Vagina (tissue), 2 donors: ENCODE measurements around the gene MRM2. TPM values are rescaled to one million over a fixed set of nuclear protein-coding genes. Genes with fewer than 3 reads are reported as not detected.

Experiments used
- DNase-seq, 2 donors: peaks; one replicate each; pipeline ENCODE4 v3.0.0-alpha.2; 2017; ENCODE audit errors: extremely low spot score in 2 of 2
- H3K27ac ChIP-seq: fragments of 200-600 bp; sonication (generic); one replicate; pipeline ENCODE4 v1.5.1; 2019
- H3K27me3 ChIP-seq: fragments of 200-600 bp; sonication (generic); one replicate; pipeline ENCODE4 v1.5.1; 2019
- H3K36me3 ChIP-seq, 2 donors: fragments of 200-600 bp; sonication (generic); one replicate each; pipeline ENCODE4 v1.5.1; 2017 to 2019
- H3K4me1 ChIP-seq: fragments of 200-600 bp; sonication (generic); one replicate; pipeline ENCODE4 v1.5.1; 2019
- H3K4me3 ChIP-seq, 2 donors: fragments of 200-600 bp; sonication (generic); 1 replicate in 1 of 2; 2 replicates in 1 of 2; pipeline ENCODE4 v1.5.1; 2016 to 2019
- H3K9me3 ChIP-seq: fragments of 200-600 bp; sonication (generic); one replicate; pipeline ENCODE4 v1.5.1; 2019
- POLR2A ChIP-seq, 2 donors: fragments of 450-650 bp; IDR thresholded peaks; one replicate each; pipeline ENCODE4 v1.6.1; 2017; ENCODE audit warnings: antibody characterized with exemption in 2 of 2, mild to moderate bottlenecking in 2 of 2, moderate library complexity in 2 of 2
- POLR2AphosphoS5 ChIP-seq, 2 donors: sonication (generic); formaldehyde crosslinking; IDR thresholded peaks; one replicate each; pipeline ENCODE4 v1.9.0; 2017; ENCODE audit warnings: antibody characterized with exemption in 2 of 2, mild to moderate bottlenecking in 2 of 2, low read depth in 1 of 2; ENCODE audit not compliant: insufficient read depth in 1 of 2
- intact Hi-C: fragments of 100-400 bp; cut with DNase I; formaldehyde crosslinking; loops from one replicate; pipeline ENCODE4 v1.15.1; 2023
- total RNA-seq: library from RNA; depleted of rRNA; stranded (reverse); fragments of >200 nt; gene quantifications from one replicate; pipeline ENCODE4 v1.2.3, GENCODE V29; 2016
- TF ChIP-seq, protein P1 (sequence below), 3 experiments: fragments of 450-650 bp in 2 of 3; fragments of 200-600 bp in 1 of 3; sonication (generic) in 1 of 3; IDR thresholded peaks; one replicate each; pipeline ENCODE4 v1.5.1; 2017 to 2019; ENCODE audit warnings: antibody characterized with exemption in 3 of 3, mild to moderate bottlenecking in 2 of 3, moderate library complexity in 2 of 3

Gene MRM2
- total RNA-seq, 1 donor from 2014 or later: 8.3 TPM

DNA sequence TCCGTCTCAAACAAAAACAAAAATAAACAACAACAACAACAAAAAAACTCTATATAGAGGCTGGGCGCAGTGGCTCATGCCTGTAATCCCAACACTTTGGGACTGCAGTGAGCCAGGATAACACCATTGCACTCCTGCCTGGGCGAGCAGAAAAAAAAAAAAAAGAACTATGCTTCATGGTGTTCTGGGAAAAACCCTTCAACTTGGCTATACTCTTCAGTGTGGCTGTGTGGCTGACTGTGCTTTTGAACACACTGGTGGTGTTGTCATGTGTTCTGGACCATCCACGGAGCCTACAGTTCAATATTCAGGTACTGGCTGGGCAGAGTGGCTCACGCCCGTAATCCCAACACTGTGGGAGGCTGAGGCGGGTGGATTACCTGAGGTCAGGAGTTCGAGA lies 45.7 kb upstream of the MRM2 start:
- no peaks in the 10 kb centered on the region for H3K27me3 ChIP-seq
- no peak overlapping the region for H3K4me3 ChIP-seq
- H3K27ac ChIP-seq: no peak overlapping the region
- no peaks in the 10 kb centered on the region for H3K9me3 ChIP-seq
- TF ChIP-seq, protein P1, sequence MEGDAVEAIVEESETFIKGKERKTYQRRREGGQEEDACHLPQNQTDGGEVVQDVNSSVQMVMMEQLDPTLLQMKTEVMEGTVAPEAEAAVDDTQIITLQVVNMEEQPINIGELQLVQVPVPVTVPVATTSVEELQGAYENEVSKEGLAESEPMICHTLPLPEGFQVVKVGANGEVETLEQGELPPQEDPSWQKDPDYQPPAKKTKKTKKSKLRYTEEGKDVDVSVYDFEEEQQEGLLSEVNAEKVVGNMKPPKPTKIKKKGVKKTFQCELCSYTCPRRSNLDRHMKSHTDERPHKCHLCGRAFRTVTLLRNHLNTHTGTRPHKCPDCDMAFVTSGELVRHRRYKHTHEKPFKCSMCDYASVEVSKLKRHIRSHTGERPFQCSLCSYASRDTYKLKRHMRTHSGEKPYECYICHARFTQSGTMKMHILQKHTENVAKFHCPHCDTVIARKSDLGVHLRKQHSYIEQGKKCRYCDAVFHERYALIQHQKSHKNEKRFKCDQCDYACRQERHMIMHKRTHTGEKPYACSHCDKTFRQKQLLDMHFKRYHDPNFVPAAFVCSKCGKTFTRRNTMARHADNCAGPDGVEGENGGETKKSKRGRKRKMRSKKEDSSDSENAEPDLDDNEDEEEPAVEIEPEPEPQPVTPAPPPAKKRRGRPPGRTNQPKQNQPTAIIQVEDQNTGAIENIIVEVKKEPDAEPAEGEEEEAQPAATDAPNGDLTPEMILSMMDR (IDR thresholded peaks at IDR 0.05): no peak
- no peak for TF ChIP-seq POLR2AphosphoS5 (IDR thresholded peaks at IDR 0.05; ENCODE audit: insufficient read depth in 1 of 2, low read depth in 1 of 2)
- no peak for TF ChIP-seq POLR2A (IDR thresholded peaks at IDR 0.05)
- no peak for DNase-seq
- H3K4me1 ChIP-seq: no peaks in the 10 kb centered on the region
- intact Hi-C loops: no loop called here
- no peaks in the 10 kb centered on the region for H3K36me3 ChIP-seq

GRCh38 chr7:2283074-2283473 lies 41.1 kb upstream of the MRM2 start:
- Histone ChIP-seq H3K9me3 (no peaks in the 10 kb centered on the region), H3K4me3 (no peak overlapping the region), H3K4me1 (peaks cover 22% of the 10 kb centered on the region), H3K27ac (no peak overlapping the region), H3K27me3 (no peaks in the 10 kb centered on the region), H3K36me3 (no peaks in the 10 kb centered on the region)
- intact Hi-C loops: no loop called here
- TF ChIP-seq, protein P1 (IDR thresholded peaks at IDR 0.05): no peak
- TF ChIP-seq POLR2A (IDR thresholded peaks at IDR 0.05) (no peak), POLR2AphosphoS5 (IDR thresholded peaks at IDR 0.05; ENCODE audit: insufficient read depth in 1 of 2, low read depth in 1 of 2) (no peak)
- no peak for DNase-seq

DNA sequence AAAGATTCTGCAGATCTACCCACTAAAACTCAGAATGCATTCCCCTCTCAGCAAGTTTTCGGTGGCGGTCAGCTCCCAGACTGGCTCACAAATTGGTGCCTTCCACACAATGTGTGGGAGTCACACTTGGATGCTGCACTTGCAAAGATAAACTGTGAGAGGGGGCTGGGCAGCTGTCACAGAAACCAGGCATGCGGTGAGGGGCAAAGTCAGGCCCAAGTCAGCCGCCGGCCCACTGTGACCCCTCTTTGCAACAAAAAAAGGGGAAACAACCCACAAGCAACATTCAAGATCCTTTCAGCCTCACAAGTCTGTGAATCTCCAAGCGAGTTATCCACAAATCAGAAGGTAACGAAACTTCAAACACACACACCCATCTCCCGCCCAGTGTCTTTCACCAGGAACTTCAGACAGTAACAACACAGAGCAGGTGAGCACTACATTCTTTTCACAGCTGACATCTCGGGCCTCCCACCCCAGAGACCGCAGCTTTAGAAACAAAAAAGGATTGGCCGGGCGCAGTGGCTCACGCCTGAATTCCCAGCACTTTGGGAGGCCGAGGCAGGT lies 40.3 kb upstream of the MRM2 start:
- Histone ChIP-seq H3K27ac (peak overlapping the region; percentile 77), H3K4me1 (peaks cover 22% of the 10 kb centered on the region)

DNA sequence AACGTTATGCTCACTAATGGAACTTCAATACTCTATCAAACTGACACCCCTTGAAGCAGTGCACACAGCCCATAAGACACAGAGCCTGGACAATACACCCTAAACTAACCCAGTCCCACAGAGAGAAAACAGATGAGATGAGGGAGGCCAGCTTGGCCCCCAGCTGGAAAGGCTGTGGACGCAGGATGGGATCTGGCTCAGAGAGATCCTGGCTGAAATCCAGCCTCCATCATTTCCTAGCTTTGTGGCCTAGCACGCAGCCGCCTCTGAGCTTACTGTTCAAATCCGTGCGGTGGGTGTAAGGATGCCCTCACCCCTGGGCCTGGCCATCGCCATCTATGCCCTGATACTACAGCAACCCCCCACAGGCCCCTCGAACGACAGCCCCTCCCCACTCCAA lies 39.5 kb upstream of the MRM2 start:
- no peaks in the 10 kb centered on the region for H3K27me3 ChIP-seq
- H3K27ac ChIP-seq: peak overlapping the region; percentile 77
- no peak overlapping the region for H3K4me3 ChIP-seq
- no peaks in the 10 kb centered on the region for H3K9me3 ChIP-seq
- H3K36me3 ChIP-seq: no peaks in the 10 kb centered on the region
- peaks cover 22% of the 10 kb centered on the region for H3K4me1 ChIP-seq
- intact Hi-C loops: no loop called here
- TF ChIP-seq, protein P1 (IDR thresholded peaks at IDR 0.05): no peak
- TF ChIP-seq POLR2A (IDR thresholded peaks at IDR 0.05): no peak
- no peak for TF ChIP-seq POLR2AphosphoS5 (IDR thresholded peaks at IDR 0.05; ENCODE audit: insufficient read depth in 1 of 2, low read depth in 1 of 2)
- no peak for DNase-seq

More for the DNA sequence above, 40.3 kb upstream of the MRM2 start:
- H3K9me3 ChIP-seq: no peaks in the 10 kb centered on the region
- no peaks in the 10 kb centered on the region for H3K36me3 ChIP-seq
- no peak for DNase-seq
- no peaks in the 10 kb centered on the region for H3K27me3 ChIP-seq
- H3K4me3 ChIP-seq: no peak overlapping the region
- intact Hi-C loops: no loop called here
- no peak for TF ChIP-seq POLR2AphosphoS5 (IDR thresholded peaks at IDR 0.05; ENCODE audit: insufficient read depth in 1 of 2, low read depth in 1 of 2)
- TF ChIP-seq POLR2A (IDR thresholded peaks at IDR 0.05): no peak
- TF ChIP-seq, protein P1 (IDR thresholded peaks at IDR 0.05): no peak

- intact Hi-C loops: no loop called here
- H3K4me3 ChIP-seq: no peak overlapping the region
- no peak overlapping the region for H3K27ac ChIP-seq
- no peaks in the 10 kb centered on the region for H3K36me3 ChIP-seq
- no peaks in the 10 kb centered on the region for H3K27me3 ChIP-seq
- H3K4me1 ChIP-seq: peaks cover 22% of the 10 kb centered on the region
- TF ChIP-seq, protein P1 (IDR thresholded peaks at IDR 0.05): no peak
- TF ChIP-seq POLR2A (IDR thresholded peaks at IDR 0.05) (no peak), POLR2AphosphoS5 (IDR thresholded peaks at IDR 0.05; ENCODE audit: insufficient read depth in 1 of 2, low read depth in 1 of 2) (no peak)
- no peaks in the 10 kb centered on the region for H3K9me3 ChIP-seq
- DNase-seq: no peak
These were observed 38.4 kb upstream of the MRM2 start for GRCh38 chr7:2280424-2280823.
